ENCODE measurements around the gene ACTL10. TPM values are rescaled to one million over a fixed set of nuclear protein-coding genes. Genes with fewer than 3 reads are reported as not detected.
A peak's percentile ranks its signal among the peaks of the same experiment; 100 is the strongest.

ACTL10 gene
- total RNA-seq, 2 experiments from 2014 or later: 5.6 to 11.7 TPM

- POLR2A ChIA-PET: interaction anchor here (0.7 kb wide), 3 partner anchors 10 to 140 kb away, joined by 3 to 4 read pairs (median 4); no protein-coding TSS in a partner anchor
- Histone ChIP-seq H3K4me2 (ENCODE audit: low read length) (peak overlapping the region; percentile 16; the same call in 1 of the 2 replicates), H4K20me1 (ENCODE audit: insufficient read depth, low read length) (peaks cover 6% of the 10 kb centered on the region), H3K9me2 (ENCODE audit: insufficient read depth, low read length) (no peaks in the 10 kb centered on the region), H3K4me3 (ENCODE audit: low read depth, low read length, poor library complexity, severe bottlenecking) (no peak overlapping the region), H3K36me3 (ENCODE audit: insufficient read depth, low read length) (peaks cover 7% of the 10 kb centered on the region), H3K4me1 (ENCODE audit: insufficient read depth, low read length, poor library complexity, severe bottlenecking) (peaks cover 49% of the 10 kb centered on the region), H3K27ac (ENCODE audit: low read depth, low read length, poor library complexity, severe bottlenecking) (no peak overlapping the region), H2AFZ (ENCODE audit: low read length) (peak overlapping the region; percentile 54), H3K9me3 (ENCODE audit: low read length) (no peaks in the 10 kb centered on the region), H3K79me2 (ENCODE audit: insufficient read depth, low read depth, low read length) (peaks cover 8% of the 10 kb centered on the region)
- no TSS peak for BruUV-seq (replicated peaks)
- TF ChIP-seq EZH2phosphoT487 (IDR thresholded peaks at IDR 0.05; ENCODE audit: borderline replicate concordance, low read depth, low read length): no peak
- TF ChIP-seq, protein P1, sequence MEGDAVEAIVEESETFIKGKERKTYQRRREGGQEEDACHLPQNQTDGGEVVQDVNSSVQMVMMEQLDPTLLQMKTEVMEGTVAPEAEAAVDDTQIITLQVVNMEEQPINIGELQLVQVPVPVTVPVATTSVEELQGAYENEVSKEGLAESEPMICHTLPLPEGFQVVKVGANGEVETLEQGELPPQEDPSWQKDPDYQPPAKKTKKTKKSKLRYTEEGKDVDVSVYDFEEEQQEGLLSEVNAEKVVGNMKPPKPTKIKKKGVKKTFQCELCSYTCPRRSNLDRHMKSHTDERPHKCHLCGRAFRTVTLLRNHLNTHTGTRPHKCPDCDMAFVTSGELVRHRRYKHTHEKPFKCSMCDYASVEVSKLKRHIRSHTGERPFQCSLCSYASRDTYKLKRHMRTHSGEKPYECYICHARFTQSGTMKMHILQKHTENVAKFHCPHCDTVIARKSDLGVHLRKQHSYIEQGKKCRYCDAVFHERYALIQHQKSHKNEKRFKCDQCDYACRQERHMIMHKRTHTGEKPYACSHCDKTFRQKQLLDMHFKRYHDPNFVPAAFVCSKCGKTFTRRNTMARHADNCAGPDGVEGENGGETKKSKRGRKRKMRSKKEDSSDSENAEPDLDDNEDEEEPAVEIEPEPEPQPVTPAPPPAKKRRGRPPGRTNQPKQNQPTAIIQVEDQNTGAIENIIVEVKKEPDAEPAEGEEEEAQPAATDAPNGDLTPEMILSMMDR (conservative IDR thresholded peaks at IDR 0.05; ENCODE audit: low read length): no peak
- CTCF ChIA-PET (ENCODE audit: unreplicated experiment): no interaction called here
- DNase-seq (ENCODE audit: low spot score): no peak
- intact Hi-C loops (cut with micrococcal nuclease; ENCODE audit: unreplicated experiment): loop anchor here (5.0 to 10.0 kb wide), 3 partner anchors 193 to 1925 kb away; partner anchors contain the start of genes EIF2S2 and SPAG4
Measured at GRCh38 chr20:33689493-33689892, 22.8 kb downstream of the ACTL10 start.

DNA sequence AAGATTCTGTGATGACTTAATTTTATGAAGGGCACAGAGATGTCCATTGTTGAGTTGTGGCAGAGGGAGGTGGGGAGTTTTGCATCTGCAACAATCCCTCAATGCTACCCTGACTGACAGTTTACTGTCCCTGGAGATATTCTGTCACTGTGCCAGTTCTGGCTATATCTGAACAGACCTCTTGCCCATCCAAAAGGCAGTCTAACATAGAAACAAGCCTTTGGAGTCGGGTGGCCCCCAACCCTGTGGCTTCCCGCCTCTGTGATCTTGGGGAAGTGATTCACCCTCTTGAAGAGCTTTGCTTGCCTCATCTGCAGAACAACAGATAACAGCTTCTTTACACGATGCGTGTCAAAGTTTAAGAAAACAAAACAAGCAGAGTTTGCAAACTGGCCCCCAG, 23.2 kb downstream of the ACTL10 start:
- H3K36me3 ChIP-seq (ENCODE audit: insufficient read depth, low read length): peaks cover 2% of the 10 kb centered on the region
- no peak for TF ChIP-seq EZH2phosphoT487 (IDR thresholded peaks at IDR 0.05; ENCODE audit: borderline replicate concordance, low read depth, low read length)
- TF ChIP-seq, protein P1 (conservative IDR thresholded peaks at IDR 0.05; ENCODE audit: low read length): no peak
- no peak overlapping the region for H3K27ac ChIP-seq (ENCODE audit: low read depth, low read length, poor library complexity, severe bottlenecking)
- ChIA-PET POLR2A (interaction anchor here (0.7 kb wide), 3 partner anchors 11 to 139 kb away, joined by 3 to 4 read pairs (median 4); no protein-coding TSS in a partner anchor), CTCF (ENCODE audit: unreplicated experiment) (no interaction called here)
- no peaks in the 10 kb centered on the region for H3K9me3 ChIP-seq (ENCODE audit: low read length)
- H3K4me3 ChIP-seq (ENCODE audit: low read depth, low read length, poor library complexity, severe bottlenecking): no peak overlapping the region
- peaks cover 49% of the 10 kb centered on the region for H3K4me1 ChIP-seq (ENCODE audit: insufficient read depth, low read length, poor library complexity, severe bottlenecking)
- DNase-seq (ENCODE audit: low spot score): no peak
- intact Hi-C loops (cut with micrococcal nuclease; ENCODE audit: unreplicated experiment): loop anchor here (5.0 to 10.0 kb wide), 3 partner anchors 192 to 1925 kb away; partner anchors contain the start of genes EIF2S2 and SPAG4
- H3K79me2 ChIP-seq (ENCODE audit: insufficient read depth, low read depth, low read length): peaks cover 3% of the 10 kb centered on the region
- BruUV-seq (replicated peaks): no TSS peak
- no peaks in the 10 kb centered on the region for H3K9me2 ChIP-seq (ENCODE audit: insufficient read depth, low read length)
- peak overlapping the region; percentile 54 for H2AFZ ChIP-seq (ENCODE audit: low read length)
- peaks cover under 1% of the 10 kb centered on the region; the same call in 1 of the 2 replicates for H4K20me1 ChIP-seq (ENCODE audit: insufficient read depth, low read length)
- H3K4me2 ChIP-seq (ENCODE audit: low read length): peak overlapping the region; percentile 16; the same call in 1 of the 2 replicates

DNA sequence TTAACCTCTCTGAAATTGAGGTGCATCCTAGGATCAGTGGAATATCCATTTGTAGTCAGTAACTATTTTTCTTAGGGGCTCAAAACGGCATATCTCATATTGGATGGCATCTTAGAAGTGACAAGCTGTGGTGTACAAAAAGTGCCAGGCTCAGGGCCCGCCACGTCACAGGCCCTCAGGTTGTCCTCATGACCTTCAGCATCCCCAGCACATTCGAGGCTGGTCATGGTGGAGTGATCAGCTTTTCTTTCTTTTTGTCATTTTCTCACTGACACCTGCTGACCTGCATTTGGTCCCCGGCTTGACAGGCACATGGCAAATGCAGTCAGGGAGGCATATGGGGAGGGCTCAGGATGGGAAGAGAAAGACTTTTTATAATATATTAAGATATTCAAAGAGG, 26.5 kb downstream of the ACTL10 start:
- DNase-seq (ENCODE audit: low spot score): peak; percentile 40
- Histone ChIP-seq H3K4me1 (ENCODE audit: insufficient read depth, low read length, poor library complexity, severe bottlenecking) (peaks cover 32% of the 10 kb centered on the region), H2AFZ (ENCODE audit: low read length) (0 out of 2 replicates have a peak overlapping the region, but pooled peaks have one; percentile 28), H3K9me3 (ENCODE audit: low read length) (no peaks in the 10 kb centered on the region), H3K4me2 (ENCODE audit: low read length) (no peak overlapping the region), H4K20me1 (ENCODE audit: insufficient read depth, low read length) (no peaks in the 10 kb centered on the region), H3K27ac (ENCODE audit: low read depth, low read length, poor library complexity, severe bottlenecking) (no peak overlapping the region), H3K9me2 (ENCODE audit: insufficient read depth, low read length) (no peaks in the 10 kb centered on the region), H3K4me3 (ENCODE audit: low read depth, low read length, poor library complexity, severe bottlenecking) (no peak overlapping the region), H3K79me2 (ENCODE audit: insufficient read depth, low read depth, low read length) (no peaks in the 10 kb centered on the region), H3K36me3 (ENCODE audit: insufficient read depth, low read length) (no peaks in the 10 kb centered on the region)
- ChIA-PET POLR2A (interaction anchor here (0.6 to 1.0 kb wide), 3 partner anchors 9 to 26 kb away, joined by 4 to 6 read pairs (median 5); partner anchors contain the start of gene ACTL10), CTCF (ENCODE audit: unreplicated experiment) (no interaction called here)
- intact Hi-C loops (cut with micrococcal nuclease; ENCODE audit: unreplicated experiment): no loop called here
- no peak for TF ChIP-seq EZH2phosphoT487 (IDR thresholded peaks at IDR 0.05; ENCODE audit: borderline replicate concordance, low read depth, low read length)
- TF ChIP-seq, protein P1 (conservative IDR thresholded peaks at IDR 0.05; ENCODE audit: low read length): no peak
- no TSS peak for BruUV-seq (replicated peaks)
